OCI-LY7 (cell line): ENCODE results near the gene IL1RAPL2. TPM values are rescaled to one million over a fixed set of nuclear protein-coding genes. Genes with fewer than 3 reads are reported as not detected.

ENCODE experiments used
- BruUV-seq: library from RNA; stranded (reverse); fragments of 400-500 nt; replicated peaks from 2 replicates; lab custom pipeline; 2021; lab: Mats Ljungman, UMichigan
- CTCF ChIA-PET: fragments of 300-600 bp; sonication (Branson Sonifier 250); formaldehyde crosslinking; loops from one replicate; lab custom pipeline; 2022; ENCODE audit warnings: antibody characterized with exemption; ENCODE audit not compliant: unreplicated experiment; lab: Charles Lee
- POLR2A ChIA-PET: fragments of 300-600 bp; sonication (Branson Sonifier 250); formaldehyde crosslinking; loops from one replicate; lab custom pipeline; 2022; ENCODE audit warnings: antibody characterized with exemption; lab: Charles Lee
- DNase-seq: peaks from one replicate; pipeline ENCODE4 v3.0.0-alpha.2; 2015; ENCODE audit warnings: low spot score
- H2AFZ ChIP-seq: fragments of 200-600 bp; sonication (generic), shearing (Covaris generic); 2 replicates; pipeline ENCODE4 v1.6.1; 2014; ENCODE audit warnings: mild to moderate bottlenecking, antibody characterized with exemption, low read length, moderate library complexity
- H3K27ac ChIP-seq: fragments of 200-600 bp; sonication (generic); 2 replicates; pipeline ENCODE4 v1.5.1; 2014; ENCODE audit warnings: mixed run types, low read depth, mild to moderate bottlenecking, moderate library complexity, low read length, inconsistent platforms; ENCODE audit not compliant: poor library complexity, severe bottlenecking
- H3K36me3 ChIP-seq: fragments of 200-600 bp; sonication (generic); 2 replicates; pipeline ENCODE4 v1.6.1; 2014; ENCODE audit warnings: mild to moderate bottlenecking, antibody characterized with exemption, low read length, moderate library complexity, mixed read lengths; ENCODE audit not compliant: insufficient read depth
- H3K4me1 ChIP-seq: fragments of 200-600 bp; sonication (generic); 2 replicates; pipeline ENCODE4 v1.5.1; 2014; ENCODE audit warnings: mild to moderate bottlenecking, low read length; ENCODE audit not compliant: insufficient read depth, poor library complexity, severe bottlenecking
- H3K4me2 ChIP-seq: fragments of 200-600 bp; sonication (generic); 2 replicates; pipeline ENCODE4 v1.6.1; 2014; ENCODE audit warnings: mild to moderate bottlenecking, low read length
- H3K4me3 ChIP-seq: fragments of 200-600 bp; sonication (generic); 2 replicates; pipeline ENCODE4 v1.5.1; 2014; ENCODE audit warnings: mild to moderate bottlenecking, low read depth, low read length; ENCODE audit not compliant: poor library complexity, severe bottlenecking
- H3K79me2 ChIP-seq: fragments of 200-600 bp; sonication (generic); 2 replicates; pipeline ENCODE4 v1.6.1; 2016; ENCODE audit warnings: low read depth, mild to moderate bottlenecking, low read length, moderate library complexity, mixed read lengths; ENCODE audit not compliant: insufficient read depth
- H3K9me2 ChIP-seq: fragments of 200-600 bp; sonication (generic); 2 replicates; pipeline ENCODE4 v1.6.1; 2016; ENCODE audit warnings: mild to moderate bottlenecking, low read length, mixed read lengths; ENCODE audit not compliant: insufficient read depth
- H3K9me3 ChIP-seq: fragments of 200-600 bp; sonication (generic); 2 replicates; pipeline ENCODE4 v1.6.1; 2014; ENCODE audit warnings: mild to moderate bottlenecking, mixed run types, low read length, mixed read lengths
- H4K20me1 ChIP-seq: fragments of 200-600 bp; sonication (generic); 2 replicates; pipeline ENCODE4 v1.6.1; 2014; ENCODE audit warnings: mild to moderate bottlenecking, antibody characterized with exemption, low read length, moderate library complexity, mixed read lengths; ENCODE audit not compliant: insufficient read depth
- CTCF ChIP-seq: fragments of 200-600 bp; sonication (generic); conservative IDR thresholded peaks from 2 replicates; pipeline ENCODE4 v1.5.1; 2014; ENCODE audit warnings: mild to moderate bottlenecking, antibody characterized with exemption, low read length, moderate library complexity, mixed read lengths
- EZH2phosphoT487 ChIP-seq: fragments of 200-600 bp; sonication (generic); IDR thresholded peaks from 2 replicates; pipeline ENCODE4 v1.6.1; 2018; ENCODE audit warnings: low read depth, borderline replicate concordance, mild to moderate bottlenecking, mixed run types, antibody characterized with exemption, low read length, moderate library complexity, mixed read lengths
- intact Hi-C: fragments of 100-400 bp; cut with micrococcal nuclease; formaldehyde crosslinking; loops from one replicate; pipeline ENCODE4 v1.10.0; 2022; ENCODE audit not compliant: unreplicated experiment
- total RNA-seq, 2 experiments: library from RNA; depleted of rRNA in 1 of 2; stranded (reverse); fragments of >200 nt in 1 of 2; shearing (Covaris generic) in 1 of 2; gene quantifications; 2 replicates each; pipeline ENCODE4 v1.2.3, GENCODE V29; 2014 to 2022

IL1RAPL2 gene
- total RNA-seq, 2 experiments from 2014 or later: not detected

- H3K4me3 ChIP-seq: no peak overlapping the region
- intact Hi-C loops: no loop called here
These were observed 1134.3 kb downstream of the IL1RAPL2 start for GRCh38 chrX:105700331-105700730.

GRCh38 chrX:105701310-105702052, 1135.5 kb downstream of the IL1RAPL2 start:
- ChIA-PET CTCF (no interaction called here), POLR2A (no interaction called here)
- intact Hi-C loops: no loop called here
- no TSS peak for BruUV-seq
- no peaks in the 10 kb centered on the region for H3K36me3 ChIP-seq
- no peak for DNase-seq
- H3K4me1 ChIP-seq: no peaks in the 10 kb centered on the region
- no peak overlapping the region for H3K4me2 ChIP-seq
- no peak overlapping the region for H2AFZ ChIP-seq
- no peak overlapping the region for H3K27ac ChIP-seq
- H3K4me3 ChIP-seq: no peak overlapping the region
- no peaks in the 10 kb centered on the region for H3K9me2 ChIP-seq
- TF ChIP-seq EZH2phosphoT487 (no peak), CTCF (peak; percentile 38; the same call in 1 of the 2 replicates)
- H4K20me1 ChIP-seq: no peaks in the 10 kb centered on the region
- H3K9me3 ChIP-seq: no peaks in the 10 kb centered on the region
- H3K79me2 ChIP-seq: no peaks in the 10 kb centered on the region

More at GRCh38 chrX:105700331-105700730, 1134.3 kb downstream of the IL1RAPL2 start:
- ChIA-PET POLR2A (no interaction called here), CTCF (no interaction called here)
- no peaks in the 10 kb centered on the region for H3K9me3 ChIP-seq
- no peak overlapping the region for H2AFZ ChIP-seq
- no peak overlapping the region for H3K4me2 ChIP-seq
- no peak for DNase-seq
- H3K36me3 ChIP-seq: no peaks in the 10 kb centered on the region
- H3K27ac ChIP-seq: no peak overlapping the region
- no peaks in the 10 kb centered on the region for H3K79me2 ChIP-seq
- no peaks in the 10 kb centered on the region for H3K9me2 ChIP-seq
- H4K20me1 ChIP-seq: no peaks in the 10 kb centered on the region
- H3K4me1 ChIP-seq: no peaks in the 10 kb centered on the region
- no TSS peak for BruUV-seq
- TF ChIP-seq EZH2phosphoT487 (no peak), CTCF (no peak)

- H2AFZ ChIP-seq: no peak overlapping the region
- H3K79me2 ChIP-seq: no peaks in the 10 kb centered on the region
- DNase-seq: no peak
- no peaks in the 10 kb centered on the region for H3K36me3 ChIP-seq
- no peaks in the 10 kb centered on the region for H3K4me1 ChIP-seq
- H4K20me1 ChIP-seq: no peaks in the 10 kb centered on the region
- H3K9me2 ChIP-seq: no peaks in the 10 kb centered on the region
- H3K4me2 ChIP-seq: no peak overlapping the region
- H3K9me3 ChIP-seq: no peaks in the 10 kb centered on the region
- BruUV-seq: no TSS peak
- TF ChIP-seq CTCF: no peak
- no peak for TF ChIP-seq EZH2phosphoT487
- intact Hi-C loops: no loop called here
- ChIA-PET CTCF (no interaction called here), POLR2A (no interaction called here)
- H3K27ac ChIP-seq: no peak overlapping the region
- no peak overlapping the region for H3K4me3 ChIP-seq
These were observed 1137.9 kb downstream of the IL1RAPL2 start for GRCh38 chrX:105703876-105704275.
